Measurements from ENCODE around the gene SASH1.

DNA sequence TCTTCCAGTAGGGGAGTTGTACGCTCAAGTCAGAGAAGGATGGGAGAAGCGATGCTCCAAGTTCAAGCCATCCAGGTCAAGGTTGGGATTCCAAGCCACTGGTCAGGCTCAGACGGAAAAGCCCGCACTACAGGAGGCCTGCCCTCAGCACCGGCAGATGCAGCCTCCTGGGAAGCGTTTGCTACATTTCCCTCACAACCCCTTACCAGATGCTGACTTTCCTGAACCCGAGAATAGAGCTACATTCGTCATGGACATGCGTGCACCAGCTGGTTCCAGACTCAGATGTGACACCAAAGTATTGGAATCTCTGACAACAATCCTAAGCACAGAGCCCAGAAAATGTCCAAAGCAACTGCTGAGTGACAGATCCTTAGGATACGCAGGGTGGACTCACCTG is 174.8 kb downstream of the SASH1 start:
- TF ChIP-seq, protein P1, sequence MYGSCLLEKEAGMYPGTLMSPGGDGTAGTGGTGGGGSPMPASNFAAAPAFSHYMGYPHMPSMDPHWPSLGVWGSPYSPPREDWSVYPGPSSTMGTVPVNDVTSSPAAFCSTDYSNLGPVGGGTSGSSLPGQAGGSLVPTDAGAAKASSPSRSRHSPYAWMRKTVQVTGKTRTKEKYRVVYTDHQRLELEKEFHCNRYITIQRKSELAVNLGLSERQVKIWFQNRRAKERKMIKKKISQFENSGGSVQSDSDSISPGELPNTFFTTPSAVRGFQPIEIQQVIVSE (CRISPR knock-in tag; IDR thresholded peaks at IDR 0.05; ENCODE audit: borderline replicate concordance), result no peak
- TF ChIP-seq NR2C2 (CRISPR knock-in tag; IDR thresholded peaks at IDR 0.05), result no peak

All from WTC11 (cell line).